SK-N-SH (cell line): ENCODE data around the gene PAOX. TPM values are rescaled to one million over a fixed set of nuclear protein-coding genes. Genes with fewer than 3 reads are reported as not detected.
A peak's percentile ranks its signal among the peaks of the same experiment; 100 is the strongest.

ENCODE experiments used
- CTCF ChIA-PET: fragments of 300-600, 350-600 bp; formaldehyde crosslinking; extraction: SDS; loops from one replicate; lab custom pipeline; 2021; lab: Yijun Ruan, JAX
- POLR2A ChIA-PET: fragments of 350-600 bp; sonication (Branson Sonifier 250); formaldehyde crosslinking; extraction: SDS; loops from one replicate; lab custom pipeline; 2020; ENCODE audit warnings: antibody characterized with exemption, inconsistent platforms; lab: Yijun Ruan, JAX
- DNase-seq: peaks from one replicate; pipeline ENCODE4 v3.0.0; 2012
- H2AFZ ChIP-seq: fragments of 200-600 bp; sonication (generic); 2 replicates; pipeline ENCODE4 v1.8.1; 2016; ENCODE audit warnings: antibody characterized with exemption, mild to moderate bottlenecking, low read depth
- H3F3A ChIP-seq: fragments of 200-600 bp; sonication (generic); replicated peaks from 2 replicates; pipeline ENCODE3; 2016; ENCODE audit warnings: antibody characterized with exemption, mild to moderate bottlenecking; ENCODE audit not compliant: insufficient read depth
- H3K27ac ChIP-seq, 2 experiments: fragments of 200-500 bp in 1 of 2; fragments of 200-600 bp in 1 of 2; sonication (Bioruptor generic) in 1 of 2; sonication (generic), shearing (Covaris generic) in 1 of 2; 2 replicates each; pipeline versions ENCODE4 v1.5.1 to v1.6.1; 2014 to 2016; ENCODE audit warnings: low read depth in 2 of 2, inconsistent platforms in 1 of 2, low read length in 1 of 2, mild to moderate bottlenecking in 1 of 2, mixed read lengths in 1 of 2
- H3K27me3 ChIP-seq: fragments of 200-600 bp; sonication (generic), shearing (Covaris generic); 2 replicates; pipeline ENCODE4 v1.6.1; 2016; ENCODE audit warnings: mixed run types; ENCODE audit not compliant: insufficient read depth
- H3K36me3 ChIP-seq, 2 experiments: fragments of 200-500 bp in 1 of 2; fragments of 200-600 bp in 1 of 2; sonication (Bioruptor generic) in 1 of 2; sonication (generic) in 1 of 2; replicated peaks in 1 of 2; 2 replicates each; pipeline versions ENCODE3 to v1.5.1; 2014 to 2016; ENCODE audit warnings: low read length in 1 of 2, mild to moderate bottlenecking in 1 of 2; ENCODE audit not compliant: insufficient read depth in 2 of 2, control insufficient read depth in 1 of 2
- H3K4me1 ChIP-seq, 2 experiments: fragments of 200-500 bp in 1 of 2; fragments of 200-600 bp in 1 of 2; sonication (Bioruptor generic) in 1 of 2; sonication (generic), shearing (Covaris generic) in 1 of 2; 2 replicates each; pipeline versions ENCODE4 v1.5.1 to v1.6.1; 2014 to 2016; ENCODE audit warnings: low read depth in 1 of 2, low read length in 1 of 2, mixed run types in 1 of 2; ENCODE audit not compliant: insufficient read depth in 2 of 2, control insufficient read depth in 1 of 2
- H3K4me2 ChIP-seq: fragments of 200-600 bp; sonication (generic), shearing (Covaris generic); 2 replicates; pipeline ENCODE4 v1.6.1; 2017; ENCODE audit warnings: mixed run types
- H3K4me3 ChIP-seq, 2 experiments: fragments of 200-500 bp in 1 of 2; fragments of 200-600 bp in 1 of 2; sonication (Bioruptor generic) in 1 of 2; sonication (generic), shearing (Covaris generic) in 1 of 2; 2 replicates each; pipeline versions ENCODE4 v1.5.1 to v1.8.1; 2014 to 2016; ENCODE audit warnings: low read depth in 2 of 2, inconsistent platforms in 1 of 2, low read length in 1 of 2, mild to moderate bottlenecking in 1 of 2, mixed read lengths in 1 of 2, moderate library complexity in 1 of 2
- H3K79me2 ChIP-seq: fragments of 200-600 bp; sonication (generic); 2 replicates; pipeline ENCODE4 v1.8.1; 2017; ENCODE audit warnings: mild to moderate bottlenecking; ENCODE audit not compliant: insufficient read depth
- H3K9ac ChIP-seq: fragments of 200-600 bp; sonication (generic); 2 replicates; pipeline ENCODE4 v1.6.1; 2017; ENCODE audit warnings: mixed run types
- H3K9me2 ChIP-seq: fragments of 200-600 bp; sonication (generic); 2 replicates; pipeline ENCODE4 v1.6.1; 2017; ENCODE audit warnings: mixed run types
- H3K9me3 ChIP-seq: fragments of 200-600 bp; sonication (generic); 2 replicates; pipeline ENCODE4 v1.6.1; 2017; ENCODE audit warnings: mixed run types, mild to moderate bottlenecking, moderate library complexity
- H4K20me1 ChIP-seq: fragments of 200-600 bp; sonication (generic); 2 replicates; pipeline ENCODE4 v1.6.1; 2017; ENCODE audit warnings: mild to moderate bottlenecking, mixed run types; ENCODE audit not compliant: insufficient read depth
- CTCF ChIP-seq: fragments of 200-600 bp; sonication (generic); IDR thresholded peaks from 2 replicates; pipeline ENCODE4 v1.6.1; 2017; ENCODE audit warnings: antibody characterized with exemption, mild to moderate bottlenecking, moderate library complexity
- EP300 ChIP-seq, 2 experiments: IDR thresholded peaks; 2 replicates each; pipeline versions ENCODE4 v1.4.0 to v1.6.1; 2012; ENCODE audit warnings: borderline replicate concordance in 1 of 2, low read depth in 1 of 2, low read length in 1 of 2
- EZH2phosphoT487 ChIP-seq: fragments of 200-600 bp; sonication (generic); IDR thresholded peaks from 2 replicates; pipeline ENCODE4 v1.6.1; 2017; ENCODE audit warnings: low read depth, mixed run types, mild to moderate bottlenecking, antibody characterized with exemption, moderate library complexity, borderline replicate concordance
- FOSL2 ChIP-seq: IDR thresholded peaks from 2 replicates; pipeline ENCODE4 v1.4.0; 2012; ENCODE audit warnings: low read depth, mild to moderate bottlenecking, moderate library complexity, borderline replicate concordance
- GATA2 ChIP-seq: sonication (generic); formaldehyde crosslinking; IDR thresholded peaks from 2 replicates; pipeline ENCODE4 v1.5.0; 2020; ENCODE audit warnings: mild to moderate bottlenecking, missing genetic modification reagents
- IRF3 ChIP-seq: fragments of 150-350 bp; IDR thresholded peaks from 2 replicates; pipeline ENCODE4 v1.6.1; 2016; ENCODE audit warnings: mild to moderate bottlenecking, low read depth, low read length
- JUND ChIP-seq: IDR thresholded peaks from 2 replicates; pipeline ENCODE4 v1.4.0; 2012
- MAX ChIP-seq: IDR thresholded peaks from 2 replicates; pipeline ENCODE4 v1.4.0; 2012; ENCODE audit warnings: low read depth
- MEF2A ChIP-seq: IDR thresholded peaks from 2 replicates; pipeline ENCODE4 v1.4.0; 2012; ENCODE audit warnings: low read depth, borderline replicate concordance
- NRF1 ChIP-seq: IDR thresholded peaks from 2 replicates; pipeline ENCODE4 v1.6.1; 2012; ENCODE audit warnings: low read depth, mild to moderate bottlenecking, low read length
- PBX3 ChIP-seq: IDR thresholded peaks from 2 replicates; pipeline ENCODE4; 2012
- RAD21 ChIP-seq: IDR thresholded peaks from 2 replicates; pipeline ENCODE4 v1.6.1; 2012; ENCODE audit warnings: mild to moderate bottlenecking, low read length
- RCOR1 ChIP-seq: fragments of 150-350 bp; IDR thresholded peaks from 2 replicates; pipeline ENCODE4 v1.6.1; 2017; ENCODE audit warnings: antibody characterized with exemption, low read length
- RFX5 ChIP-seq: IDR thresholded peaks from 2 replicates; pipeline ENCODE4 v1.6.1; 2012; ENCODE audit warnings: mild to moderate bottlenecking, improper control_type of control experiment, low read length
- SIN3A ChIP-seq: IDR thresholded peaks from 2 replicates; pipeline ENCODE4 v1.6.1; 2012; ENCODE audit warnings: low read depth, mild to moderate bottlenecking, low read length, moderate library complexity, borderline replicate concordance
- SMC3 ChIP-seq: IDR thresholded peaks from 2 replicates; pipeline ENCODE4 v1.6.1; 2012; ENCODE audit warnings: low read depth, low read length, improper control_type of control experiment
- TCF12 ChIP-seq: IDR thresholded peaks from 2 replicates; pipeline ENCODE4 v1.4.0; 2012
- YY1 ChIP-seq: IDR thresholded peaks from 2 replicates; pipeline ENCODE4 v1.4.0; 2012; ENCODE audit warnings: low read depth, mild to moderate bottlenecking
- WGBS: methylation state at CpG from one replicate; pipeline ENCODE4 v1.1.6; 2017; ENCODE audit warnings: low lambda C conversion rate; 5-methylcytosine and 5-hydroxymethylcytosine counted together
- polyA plus RNA-seq, 3 experiments: library from polyadenylated mRNA; depleted of rRNA; stranded (reverse); fragments of >200 nt; gene quantifications; 2 replicates each; pipeline ENCODE4 v1.2.3, GENCODE V29; 2012

PAOX gene
- polyA plus RNA-seq, 1 of the 3 experiments (the other 2 are of a cell fraction), result 6.2 TPM

GRCh38 chr10:133405844-133406527, 26.9 kb downstream of the PAOX start (continued):
- no peak for TF ChIP-seq RFX5
- TF ChIP-seq MEF2A, result no peak
- peak; percentile 34; the same call in 1 of the 2 replicates for TF ChIP-seq JUND
- no peak for TF ChIP-seq IRF3
- TF ChIP-seq SMC3, result no peak
- peak; percentile 45; the same call in 1 of the 2 replicates for TF ChIP-seq FOSL2
- no peak; the same call in 1 of the 2 replicates for TF ChIP-seq TCF12
- TF ChIP-seq RCOR1, result no peak
- TF ChIP-seq GATA2 (CRISPR knock-in tag), result no peak
- TF ChIP-seq MAX, result no peak

GRCh38 chr10:133411523-133412380, 32.7 kb downstream of the PAOX start:
- TF ChIP-seq EZH2phosphoT487 (no peak), EP300 (IDR thresholded peaks at IDR 0.05; ENCODE audit: borderline replicate concordance in 1 of 2, low read depth in 1 of 2, low read length in 1 of 2) (no peak), JUND (no peak)
- TF ChIP-seq, all 33 proteins: peak for 0
- no peak overlapping the region for H3K27ac ChIP-seq
- WGBS, result 96% methylated on average over 7 of the region's 7 CpGs
- H3K4me1 ChIP-seq, result no peaks in the 10 kb centered on the region
- peaks cover 4% of the 10 kb centered on the region; the same call in 1 of the 2 replicates for H4K20me1 ChIP-seq
- peaks cover 70% of the 10 kb centered on the region for H3K79me2 ChIP-seq
- H3F3A ChIP-seq, result peaks cover 4% of the 10 kb centered on the region
- H3K36me3 ChIP-seq, result peaks cover 58 to 77% of the 10 kb centered on the region in 2 experiments
- H3K9ac ChIP-seq, result no peak overlapping the region
- no peak overlapping the region for H3K4me3 ChIP-seq
- H3K4me2 ChIP-seq, result no peak overlapping the region
- peaks cover 22% of the 10 kb centered on the region for H3K9me3 ChIP-seq
- CTCF ChIA-PET, result interaction anchor here (1.7 kb wide), 1 partner anchor 9 kb away, joined by 4 read pairs; no protein-coding TSS in a partner anchor
- no peak for DNase-seq
- no peak overlapping the region for H2AFZ ChIP-seq
- POLR2A ChIA-PET, result no interaction called here
- no peaks in the 10 kb centered on the region for H3K27me3 ChIP-seq
- H3K9me2 ChIP-seq, result no peaks in the 10 kb centered on the region

GRCh38 chr10:133412381-133412711, 33.3 kb downstream of the PAOX start:
- Histone ChIP-seq H3K9me3 (peaks cover 22% of the 10 kb centered on the region), H3K9ac (no peak overlapping the region), H3F3A (no peaks in the 10 kb centered on the region), H3K4me2 (no peak overlapping the region)
- POLR2A ChIA-PET, result no interaction called here
- DNase-seq, result no peak
- TF ChIP-seq RFX5 (no peak), SIN3A (no peak), CTCF (no peak), NRF1 (no peak), IRF3 (no peak), EP300 (IDR thresholded peaks at IDR 0.05; ENCODE audit: borderline replicate concordance in 1 of 2, low read depth in 1 of 2, low read length in 1 of 2) (no peak), YY1 (no peak), PBX3 (no peak), RAD21 (no peak), GATA2 (CRISPR knock-in tag) (no peak)
- TF ChIP-seq, all 33 proteins: peak for 0
- Histone ChIP-seq H3K27ac (no peak overlapping the region), H3K4me1 (no peaks in the 10 kb centered on the region), H3K36me3 (peaks cover 54 to 71% of the 10 kb centered on the region in 2 experiments), H3K4me3 (no peak overlapping the region), H2AFZ (no peak overlapping the region), H3K9me2 (no peaks in the 10 kb centered on the region), H3K79me2 (peaks cover 64% of the 10 kb centered on the region), H3K27me3 (no peaks in the 10 kb centered on the region), H4K20me1 (no peaks in the 10 kb centered on the region; the same call in 1 of the 2 replicates)
- CTCF ChIA-PET, result interaction anchor here (1.2 to 1.7 kb wide), 2 partner anchors 9 to 14 kb away, joined by 4 read pairs; no protein-coding TSS in a partner anchor
